Activated CD8-positive, alpha-beta memory T cell treated with anti-CD3 and anti-CD28 coated beads for 4 hours (primary cell): ENCODE data around the gene CCDC13.

Experiments
- DNase-seq, 2 donors: peaks; one replicate each; pipeline ENCODE4 v3.0.0-alpha.2; 2020; ENCODE audit warnings: low read depth in 2 of 2

The CCDC13 gene

GRCh38 chr3:42753757-42754156, 19.3 kb downstream of the CCDC13 start:
- DNase-seq = no peak

DNA sequence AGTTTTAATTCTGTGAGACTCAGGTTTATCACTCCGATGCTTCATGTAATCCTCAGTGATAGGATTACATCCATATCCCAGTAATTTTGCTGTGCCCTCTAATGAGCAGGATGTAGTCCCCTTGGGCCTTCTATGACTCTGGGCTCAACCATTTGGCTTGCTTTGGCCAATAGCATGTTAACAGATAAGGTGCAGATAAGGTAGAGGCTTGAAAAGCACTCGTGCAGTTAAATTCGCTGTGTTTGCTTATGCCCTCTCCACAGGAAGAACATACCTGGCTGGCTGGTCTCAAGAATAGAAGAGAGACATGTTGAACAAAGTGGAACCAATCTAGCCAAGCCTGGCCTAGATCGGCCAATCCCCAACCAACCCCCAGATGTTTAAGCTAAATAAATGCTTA, 20.1 kb downstream of the CCDC13 start:
- DNase-seq = no peak

GRCh38 chr3:42752441-42752840, 20.6 kb downstream of the CCDC13 start:
- DNase-seq = no peak

- no peak for DNase-seq
Observed at GRCh38 chr3:42751609-42752008, 21.4 kb downstream of the CCDC13 start.

DNA sequence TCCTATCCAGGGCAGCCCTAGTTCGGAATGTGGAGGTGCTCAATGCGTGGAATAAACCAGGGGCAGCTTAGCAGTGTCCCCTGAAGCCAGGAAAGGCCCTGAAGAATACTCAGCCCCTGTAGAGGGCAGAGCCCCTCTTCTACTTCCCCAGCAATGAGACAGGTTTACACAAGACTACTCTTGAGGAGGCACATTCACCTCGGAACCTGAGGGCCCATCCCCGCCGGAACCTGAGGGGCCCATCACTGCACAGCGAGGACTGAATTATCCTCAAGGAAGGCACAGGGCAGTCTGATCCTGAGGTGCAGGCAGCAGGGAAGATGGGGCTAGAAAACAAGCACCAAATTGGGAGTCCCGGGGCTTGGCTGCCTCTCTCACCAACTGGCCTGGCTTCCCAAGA, 22.2 kb downstream of the CCDC13 start:
- no peak for DNase-seq

DNA sequence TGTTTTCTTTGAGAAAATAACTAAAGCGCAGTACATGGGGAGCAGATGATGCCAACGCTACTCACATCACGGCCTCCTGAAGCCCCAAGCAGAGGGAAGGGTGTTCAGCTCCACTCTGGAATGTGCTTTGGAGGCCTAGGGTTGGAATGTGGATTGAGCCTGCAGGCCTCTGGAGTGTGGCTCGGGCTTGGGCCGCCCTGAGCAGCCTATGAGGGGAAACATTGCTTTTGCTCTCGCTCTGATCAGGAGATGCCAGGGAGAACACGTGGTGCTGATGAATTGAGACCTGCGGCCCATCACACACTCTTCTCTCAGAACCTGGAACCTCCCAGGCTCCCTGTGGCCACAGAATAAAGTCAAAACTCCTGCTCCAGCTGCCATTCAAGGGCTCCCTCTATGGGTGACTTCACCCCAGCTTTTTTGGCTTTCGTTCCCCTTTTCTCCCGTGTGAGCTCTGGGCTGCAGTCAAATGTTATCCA, 23.3 kb downstream of the CCDC13 start:
- DNase-seq = no peak

- DNase-seq = no peak
Observed at GRCh38 chr3:42749025-42749752, 23.9 kb downstream of the CCDC13 start.

DNA sequence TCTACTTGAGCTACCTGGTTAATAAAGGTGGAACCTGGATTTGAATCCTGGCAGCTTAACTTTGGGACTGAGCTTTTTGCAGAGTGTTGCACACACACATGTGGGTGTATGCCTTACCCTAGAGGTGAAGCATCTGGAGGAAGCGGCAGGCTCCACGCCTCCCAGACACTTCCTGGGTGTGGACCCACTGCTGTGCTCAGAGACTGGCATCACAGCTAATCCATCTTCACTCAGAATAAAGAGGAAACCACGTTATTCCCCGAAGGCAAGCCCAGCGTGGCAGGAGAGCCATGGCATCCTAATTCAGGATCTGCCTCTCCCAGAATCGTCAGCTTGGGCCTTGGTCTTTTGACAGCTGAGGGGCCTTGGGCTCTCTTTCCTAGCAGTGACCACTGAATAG, 25.5 kb downstream of the CCDC13 start:
- DNase-seq = no peak

DNA sequence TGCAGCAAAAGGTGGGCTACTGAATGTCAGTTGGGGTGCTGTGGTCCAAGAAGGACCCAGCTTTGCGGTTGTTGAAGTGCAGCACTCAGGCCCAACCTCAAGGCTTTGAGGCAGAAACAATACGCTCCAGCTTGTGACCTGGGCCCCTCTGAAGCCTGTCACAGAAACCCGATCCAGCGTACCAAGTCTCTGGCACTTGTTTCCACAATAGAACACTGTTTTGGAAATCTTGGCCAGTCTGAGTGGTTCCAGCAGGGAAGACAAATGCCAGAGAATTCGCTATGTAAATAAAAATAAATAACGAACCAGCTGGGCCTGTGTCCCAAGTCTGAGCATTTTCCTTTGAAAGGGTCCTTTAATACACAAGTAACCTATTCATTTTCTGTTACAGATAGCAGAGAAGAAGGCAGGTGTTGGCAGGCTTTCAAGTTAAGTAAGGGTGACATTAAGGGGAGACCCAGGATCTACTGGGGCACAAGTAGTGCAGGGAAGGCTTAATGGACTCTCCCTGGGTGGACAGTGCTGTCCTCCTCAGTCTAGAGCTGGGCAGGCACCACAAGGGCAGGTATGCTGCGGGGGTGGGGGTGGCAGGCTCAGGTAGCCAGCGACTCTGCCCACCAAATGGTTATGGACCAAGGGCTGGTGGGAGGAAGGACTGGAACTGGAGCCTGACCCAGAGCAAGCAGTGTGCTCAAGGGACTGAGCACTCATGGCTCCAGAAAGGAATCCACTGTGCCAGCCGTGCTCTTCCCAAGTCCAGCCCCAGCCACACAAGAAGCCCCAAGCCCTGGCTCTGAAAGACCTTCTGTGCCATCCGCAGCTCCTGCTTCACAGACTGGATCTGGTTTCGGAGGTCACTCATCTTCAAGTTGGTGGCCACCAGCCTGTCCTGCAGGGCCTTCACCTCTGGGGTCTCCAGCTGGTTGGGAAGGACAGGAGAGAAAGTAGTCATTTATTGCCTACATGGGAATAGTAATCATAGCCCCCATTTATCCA, 26.3 kb downstream of the CCDC13 start:
- no peak for DNase-seq

DNA sequence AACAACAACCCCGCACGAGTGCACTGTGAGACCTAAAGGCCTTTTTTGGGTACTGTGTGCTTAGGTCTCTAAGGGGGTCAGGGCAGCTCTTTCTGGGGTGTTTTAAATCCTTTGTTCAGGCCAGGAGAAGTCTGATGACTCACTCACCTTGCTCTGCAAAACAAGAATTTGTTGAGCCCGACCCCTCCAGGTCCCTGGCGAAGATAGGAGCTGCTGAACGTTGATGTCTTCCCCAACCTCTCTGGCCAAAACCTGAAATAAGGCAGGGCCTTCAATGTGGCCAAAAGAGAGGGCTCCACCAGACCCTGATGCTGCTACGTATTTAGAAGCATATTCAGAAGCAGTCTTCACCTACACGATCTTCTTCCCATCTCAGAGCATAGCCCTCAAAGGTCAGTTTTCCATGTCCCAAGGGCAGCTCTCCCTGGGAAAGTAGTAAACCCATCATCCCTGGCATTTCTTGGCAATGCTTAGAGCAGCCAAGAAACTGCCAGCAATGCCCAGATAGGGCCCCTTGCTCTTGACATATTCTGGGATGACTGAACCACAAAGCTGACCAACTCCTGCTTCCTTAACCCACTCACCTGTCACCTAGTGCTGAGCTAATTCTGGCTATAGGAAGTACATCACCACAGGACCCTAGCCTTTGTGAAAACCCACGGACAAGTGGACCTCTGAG, 27.1 kb downstream of the CCDC13 start:
- DNase-seq = no peak

GRCh38 chr3:42745291-42745745, 27.7 kb downstream of the CCDC13 start:
- no peak for DNase-seq

- no peak for DNase-seq
Observed at GRCh38 chr3:42743204-42743995, 29.7 kb downstream of the CCDC13 start.

GRCh38 chr3:42742688-42743087, 30.4 kb downstream of the CCDC13 start:
- no peak for DNase-seq

DNA sequence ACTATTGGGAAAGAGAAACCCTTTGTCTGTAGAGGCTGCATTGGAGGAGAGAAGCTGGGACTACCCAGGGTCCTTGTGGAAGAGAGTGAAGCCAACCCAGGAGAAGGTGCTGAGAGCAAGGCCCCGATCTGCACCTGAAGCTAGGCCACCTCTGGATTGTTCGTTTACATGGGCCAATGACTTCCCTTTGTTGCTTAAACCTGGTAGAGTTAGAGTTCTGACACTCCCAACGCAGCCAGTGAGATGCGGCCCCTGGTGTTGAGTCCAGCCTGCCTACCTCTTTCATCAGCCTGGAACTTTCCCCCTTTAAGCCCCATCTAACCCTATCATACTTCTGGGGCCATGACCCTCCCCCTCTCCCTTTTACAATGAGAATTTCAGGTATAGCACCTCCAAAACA, 30.8 kb downstream of the CCDC13 start:
- no peak for DNase-seq

GRCh38 chr3:42741796-42742195, 31.3 kb downstream of the CCDC13 start:
- no peak for DNase-seq

GRCh38 chr3:42739401-42740158, 33.5 kb downstream of the CCDC13 start:
- DNase-seq = no peak

- DNase-seq = no peak
Observed at GRCh38 chr3:42736531-42736930, 36.5 kb downstream of the CCDC13 start.

DNA sequence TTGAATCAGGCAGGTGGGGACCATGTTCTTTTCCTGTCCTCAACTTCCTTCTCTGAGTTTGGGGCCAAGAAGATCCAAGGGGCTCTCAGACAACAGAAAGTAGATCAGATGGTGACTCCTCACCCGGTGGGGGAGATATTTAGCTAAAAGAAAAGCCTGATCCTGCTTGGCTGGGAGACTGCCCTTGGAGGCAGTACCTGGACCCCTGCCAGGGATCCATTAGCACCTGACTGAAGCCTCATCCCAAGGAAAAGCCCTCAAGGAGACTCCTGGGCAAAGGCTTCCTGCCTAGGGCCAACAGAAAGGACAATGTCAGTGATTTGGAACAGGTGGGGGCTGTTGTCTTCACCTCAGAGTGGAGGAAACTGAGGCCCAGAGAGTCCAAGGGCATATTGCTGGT, 37.0 kb downstream of the CCDC13 start:
- DNase-seq = no peak

GRCh38 chr3:42735615-42736014, 37.4 kb downstream of the CCDC13 start:
- DNase-seq = no peak

DNA sequence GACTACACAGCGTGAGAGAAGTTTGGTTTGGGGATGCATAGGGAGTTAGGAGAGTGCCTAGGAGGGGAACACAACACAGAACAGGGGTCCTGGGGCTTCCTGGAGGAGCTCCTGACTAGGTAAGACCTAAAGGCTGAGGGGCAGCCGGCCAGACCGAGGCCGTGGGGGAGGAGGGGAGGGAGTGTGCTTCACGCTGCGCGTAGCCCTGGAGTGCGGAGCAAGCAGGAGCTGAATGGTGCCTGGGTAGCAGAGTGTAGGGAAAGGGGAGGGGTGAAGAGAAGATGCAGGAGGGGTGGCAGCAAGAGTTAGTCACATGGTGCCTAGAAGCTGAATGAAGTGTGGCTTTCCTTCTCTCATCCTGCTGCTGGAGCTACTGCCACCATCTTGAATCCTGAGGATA, 38.0 kb downstream of the CCDC13 start:
- DNase-seq = no peak
